A549 (cell line): ENCODE data around the gene PLXNB3. TPM values are rescaled to one million over a fixed set of nuclear protein-coding genes. Genes with fewer than 3 reads are reported as not detected.

Source experiments
- ATAC-seq, 2 experiments: fragments of 200-7000 bp in 1 of 2; fragments of >200 bp in 1 of 2; cut with Nextera tagmentation in 1 of 2; cut with Tn5 transposase in 1 of 2; 3 replicates each; pipeline versions ENCODE4 v1.8.0 to v1.9.1; 2018 to 2020; ENCODE audit warnings: mild to moderate bottlenecking in 1 of 2, moderate library complexity in 1 of 2
- CTCF ChIA-PET: fragments of 300-600 bp; sonication (Branson Sonifier 250); formaldehyde crosslinking; extraction: SDS; loops from one replicate; lab custom pipeline; 2021; ENCODE audit warnings: antibody characterized with exemption, inconsistent platforms; lab: Yijun Ruan, JAX
- POLR2A ChIA-PET: fragments of 350-600 bp; formaldehyde crosslinking; extraction: SDS; loops from one replicate; lab custom pipeline; 2021; ENCODE audit warnings: antibody characterized with exemption, inconsistent platforms; lab: Yijun Ruan, JAX
- DNase-seq, 2 experiments: peaks; one replicate each; pipeline versions ENCODE4 v3.0.0 to v3.0.0-alpha.2; 2011 to 2016; ENCODE audit warnings: low read depth in 1 of 2, low spot score in 1 of 2
- FAIRE-seq: peaks from 2 replicates; lab custom pipeline; 2011; peaks lifted over from hg19 to GRCh38; lab: Jason Lieb, UNC
- H3K27ac ChIP-seq, 2 experiments: fragments of >200 bp; sonication (Bioruptor Twin); formaldehyde crosslinking; 3 replicates each; pipeline ENCODE4 v1.5.1; 2016 to 2017
- H3K4me1 ChIP-seq: fragments of >200 bp; sonication (Bioruptor Twin); formaldehyde crosslinking; 3 replicates; pipeline ENCODE4 v1.6.1; 2016
- H3K4me2 ChIP-seq: fragments of >200 bp; sonication (Bioruptor Twin); formaldehyde crosslinking; 3 replicates; pipeline ENCODE4 v1.6.1; 2016
- H3K4me3 ChIP-seq: fragments of >200 bp; sonication (Bioruptor Twin); formaldehyde crosslinking; 3 replicates; pipeline ENCODE4 v1.5.1; 2016
- H3K9me3 ChIP-seq: fragments of >200 bp; sonication (Bioruptor Twin); formaldehyde crosslinking; 3 replicates; pipeline ENCODE4 v1.6.1; 2016
- ATOH8 ChIP-seq: fragments of 250-450 bp; sonication (Bioruptor Pico); IDR thresholded peaks from 2 replicates; pipeline ENCODE4 v1.5.0; 2020; ENCODE audit warnings: low read depth, mild to moderate bottlenecking, moderate library complexity
- BHLHE40 ChIP-seq: IDR thresholded peaks from 2 replicates; pipeline ENCODE4 v1.6.1; 2012; ENCODE audit warnings: low read depth, low read length, inconsistent platforms
- CBX8 ChIP-seq: fragments of 200-600 bp; sonication (generic); IDR thresholded peaks from 2 replicates; pipeline ENCODE4 v1.6.1; 2016
- CEBPB ChIP-seq, 2 experiments: fragments of >200 bp in 1 of 2; sonication (Bioruptor Twin) in 1 of 2; formaldehyde crosslinking in 1 of 2; IDR thresholded peaks; 2 replicates each; pipeline ENCODE4 v1.6.1; 2012 to 2016
- CHD2 ChIP-seq: fragments of 150-350 bp; IDR thresholded peaks from 2 replicates; pipeline ENCODE4 v1.6.1; 2014; ENCODE audit warnings: low read length; ENCODE audit not compliant: partially characterized antibody
- CTCF ChIP-seq: fragments of >200 bp; sonication (Bioruptor Twin); formaldehyde crosslinking; IDR thresholded peaks from 3 replicates; pipeline ENCODE4 v1.5.1; 2016
- ESRRA ChIP-seq: fragments of 150-350 bp; IDR thresholded peaks from 2 replicates; pipeline ENCODE4 v1.6.1; 2014; ENCODE audit warnings: mild to moderate bottlenecking, low read length, borderline replicate concordance
- HES2 ChIP-seq: fragments of >200 bp; sonication (Bioruptor Twin); formaldehyde crosslinking; IDR thresholded peaks from 2 replicates; pipeline ENCODE4 v1.6.1; 2016
- JUNB ChIP-seq: fragments of >200 bp; sonication (Bioruptor Twin); formaldehyde crosslinking; IDR thresholded peaks from 2 replicates; pipeline ENCODE4 v1.6.1; 2016
- KDM1A ChIP-seq: fragments of 200-600 bp; sonication (generic); IDR thresholded peaks from 2 replicates; pipeline ENCODE4 v1.6.1; 2016; ENCODE audit warnings: low read depth, mild to moderate bottlenecking
- MAFK ChIP-seq: fragments of 450-650 bp; IDR thresholded peaks from 2 replicates; pipeline ENCODE4 v1.6.1; 2014; ENCODE audit not compliant: partially characterized antibody
- NPAS2 ChIP-seq: fragments of 250-450 bp; sonication (Bioruptor Pico); IDR thresholded peaks from 2 replicates; pipeline ENCODE4 v1.8.0; 2022; ENCODE audit warnings: mild to moderate bottlenecking, moderate library complexity, borderline replicate concordance
- NR3C1 ChIP-seq: fragments of >200 bp; sonication (Bioruptor Twin); formaldehyde crosslinking; IDR thresholded peaks from 3 replicates; pipeline ENCODE4 v1.6.1; 2017
- PHF8 ChIP-seq: fragments of 200-600 bp; sonication (generic); IDR thresholded peaks from 2 replicates; pipeline ENCODE4 v1.6.1; 2016; ENCODE audit warnings: low read depth, mild to moderate bottlenecking, antibody characterized with exemption, moderate library complexity, borderline replicate concordance
- POLR2A ChIP-seq: IDR thresholded peaks from 2 replicates; pipeline ENCODE4 v1.6.1; 2012; ENCODE audit warnings: mild to moderate bottlenecking, low read length
- POLR2AphosphoS2 ChIP-seq: conservative IDR thresholded peaks from 2 replicates; pipeline ENCODE4 v1.6.1; 2012; ENCODE audit warnings: low read length, improper control_type of control experiment, inconsistent platforms
- RAD21 ChIP-seq, 2 experiments: fragments of >200 bp in 1 of 2; sonication (Bioruptor Twin) in 1 of 2; formaldehyde crosslinking in 1 of 2; IDR thresholded peaks in 1 of 2; conservative IDR thresholded peaks in 1 of 2; 2 replicates in 1 of 2; 3 replicates in 1 of 2; pipeline ENCODE4 v1.6.1; 2012 to 2018; ENCODE audit warnings: inconsistent platforms in 1 of 2
- RNF2 ChIP-seq: fragments of 200-600 bp; sonication (generic); IDR thresholded peaks from 2 replicates; pipeline ENCODE4 v1.6.1; 2016; ENCODE audit warnings: low read depth, mild to moderate bottlenecking, antibody characterized with exemption, moderate library complexity, borderline replicate concordance
- SMC3 ChIP-seq: fragments of >200 bp; sonication (Bioruptor Twin); formaldehyde crosslinking; IDR thresholded peaks from 3 replicates; pipeline ENCODE4 v1.6.1; 2018; ENCODE audit warnings: inconsistent platforms
- TFCP2L1 ChIP-seq: fragments of 250-450 bp; sonication (Bioruptor Pico); IDR thresholded peaks from 2 replicates; pipeline ENCODE4 v1.5.0; 2021; ENCODE audit warnings: mild to moderate bottlenecking
- TP53 ChIP-seq: fragments of 250-450 bp; sonication (Bioruptor Pico); IDR thresholded peaks from 2 replicates; pipeline ENCODE4 v1.5.0; 2021; ENCODE audit warnings: mild to moderate bottlenecking, moderate library complexity
- ZNF302 ChIP-seq: fragments of 250-450 bp; sonication (Bioruptor Pico); IDR thresholded peaks from 2 replicates; pipeline ENCODE4 v1.9.0; 2021; ENCODE audit warnings: inconsistent platforms, mild to moderate bottlenecking, moderate library complexity
- WGBS: methylation state at CpG from one replicate; pipeline ENCODE4 v1.1.6; 2017; ENCODE audit errors: missing lambda C conversion rate; 5-methylcytosine and 5-hydroxymethylcytosine counted together
- polyA minus RNA-seq: library from RNA; depleted of rRNA, polyadenylated mRNA; stranded (reverse); fragments of >200 nt; gene quantifications from 2 replicates; pipeline ENCODE4 v1.2.3, GENCODE V29; 2011; rRNA and poly(A)+ RNA removed
- polyA plus RNA-seq, 4 experiments: library from polyadenylated mRNA; depleted of rRNA in 3 of 4; stranded (reverse); fragments of >200 nt; fragmentation: RNase III in 1 of 4; extraction: RNeasy Plus Mini Kit Qiagen cat#74134 plus additional on column Dnase treatment in 1 of 4; gene quantifications; 2 replicates in 3 of 4; 3 replicates in 1 of 4; pipeline ENCODE4 v1.2.3, GENCODE V29; 2011 to 2017

Gene PLXNB3
- polyA plus RNA-seq (2011; rRNA removed) (1.1 and 1.2 TPM in 2 replicates), polyA plus RNA-seq (2017; fragmentation: RNase III; extraction: RNeasy Plus Mini Kit Qiagen cat#74134 plus additional on column Dnase treatment) (2.5 to 3.9 TPM (median 3.1 TPM) in 3 replicates), polyA minus RNA-seq (2.0 and 3.2 TPM in 2 replicates)
- 4.1 and 5.5 TPM in 2 replicates for polyA plus RNA-seq (2012; cell fraction: cytosol; rRNA removed)
- polyA plus RNA-seq (2012; cell fraction: nucleus; rRNA removed) = 16.1 and 22.5 TPM in 2 replicates

GRCh38 chrX:153763989-153764755 is at the start of gene PLXNB3:
TSS of gene PLXNB3 (plus strand) at chrX:153764249. CDS start at chrX:153765536, 1,287 bp downstream.
- peak; percentile 72 to 91 for ATAC-seq
- peak within 1 kb of the TSS; percentile 71 for H3K4me2 ChIP-seq
- ChIA-PET CTCF (interaction anchor here (0.6 to 4.9 kb wide), 41 partner anchors 9 to 822 kb away, joined by 3 to 46 read pairs (median 4); partner anchors contain the start of genes RENBP and SRPK3), POLR2A (no interaction called here)
- 0 out of 2 replicates have a peak, but pooled peaks have one; percentile 14 for TF ChIP-seq POLR2A
- TF ChIP-seq SMC3 = peak; percentile 73
- no peak for TF ChIP-seq NPAS2 (CRISPR knock-in tag)
- peak; percentile 85 to 92 for TF ChIP-seq RAD21 (conservative IDR thresholded peaks at IDR 0.05 in 1 of 2, IDR thresholded peaks at IDR 0.05 in 1 of 2)
- peak; percentile 77 for TF ChIP-seq CTCF
- DNase-seq = peak; percentile 76 to 77
- H3K4me1 ChIP-seq = peaks cover 16% of the 10 kb centered on the region; the same call in 2 of the 3 replicates
- 0 out of 3 replicates have a peak within 1 kb of the TSS, but pooled peaks have one; percentile 12 for H3K4me3 ChIP-seq
- peak within 1 kb of the TSS; percentile 65 to 82; a peak in 5 of 6 replicates for H3K27ac ChIP-seq
- peak; percentile 95 for FAIRE-seq
- H3K9me3 ChIP-seq = no peaks in the 10 kb centered on the region
- 77% methylated on average over 6 of the region's 26 CpGs for WGBS

- ChIA-PET CTCF (interaction anchor here (1.6 to 2.3 kb wide), 2 partner anchors 8 to 104 kb away, joined by 4 to 7 read pairs; no protein-coding TSS in a partner anchor), POLR2A (interaction anchor here (0.6 kb wide), 1 partner anchor 268 kb away, joined by 3 read pairs; no protein-coding TSS in a partner anchor)
- H3K4me2 ChIP-seq = no peak overlapping the region
- no peak overlapping the region for H3K27ac ChIP-seq
- no peak for ATAC-seq
- no peak for DNase-seq
- FAIRE-seq = peak; percentile 61
- TF ChIP-seq MAFK (no peak), RNF2 (no peak), CBX8 (no peak), POLR2A (no peak), CEBPB (IDR thresholded peaks at IDR 0.05) (no peak), KDM1A (no peak)
- 94% methylated on average over 3 of the region's 3 CpGs for WGBS
- no peak overlapping the region for H3K4me3 ChIP-seq
- H3K4me1 ChIP-seq = peaks cover under 1% of the 10 kb centered on the region; the same call in 1 of the 3 replicates
- H3K9me3 ChIP-seq = no peaks in the 10 kb centered on the region
These were observed 49.8 kb upstream of the PLXNB3 start for GRCh38 chrX:153714256-153714655.

- ATAC-seq (no peak), FAIRE-seq (no peak), DNase-seq (no peak)
- ChIA-PET CTCF (interaction anchor here (1.7 to 5.1 kb wide), 2 partner anchors 8 to 108 kb away, joined by 3 to 27 read pairs; no protein-coding TSS in a partner anchor), POLR2A (no interaction called here)
- Histone ChIP-seq H3K4me2 (no peak overlapping the region), H3K4me1 (peaks cover 6% of the 10 kb centered on the region; the same call in 2 of the 3 replicates), H3K27ac (no peak overlapping the region), H3K4me3 (no peak overlapping the region), H3K9me3 (no peaks in the 10 kb centered on the region)
- WGBS = 94% methylated on average over 9 of the region's 9 CpGs
- TF ChIP-seq JUNB (no peak), ZNF302 (CRISPR knock-in tag) (no peak), ATOH8 (CRISPR knock-in tag) (no peak), CTCF (no peak), CHD2 (no peak), NPAS2 (CRISPR knock-in tag) (no peak), BHLHE40 (no peak), TFCP2L1 (CRISPR knock-in tag) (no peak), PHF8 (no peak), NR3C1 (no peak), MAFK (no peak), CBX8 (no peak), ESRRA (no peak), TP53 (CRISPR knock-in tag) (no peak), POLR2AphosphoS2 (no peak), HES2 (no peak)
These were observed 46.6 kb upstream of the PLXNB3 start for GRCh38 chrX:153717445-153717844.
